Bronchial epithelial cell (primary cell): Measurements from ENCODE around the gene CACNA2D1. TPM values are rescaled to one million over a fixed set of nuclear protein-coding genes. Genes with fewer than 3 reads are reported as not detected.

Experiments
- DNase-seq: peaks from one replicate; pipeline ENCODE4 v3.0.0-alpha.2; 2010; ENCODE audit warnings: low read depth
- FAIRE-seq: peaks from 2 replicates; lab custom pipeline; 2011; peaks lifted over from hg19 to GRCh38; lab: Jason Lieb, UNC
- H3K27me3 ChIP-seq: 2 replicates; pipeline ENCODE4 v1.5.1; 2011; ENCODE audit warnings: low read length; ENCODE audit not compliant: control insufficient read depth, insufficient read depth
- H3K36me3 ChIP-seq: 2 replicates; pipeline ENCODE4 v1.5.1; 2011; ENCODE audit warnings: low read length; ENCODE audit not compliant: control insufficient read depth, insufficient read depth
- H3K4me3 ChIP-seq: 2 replicates; pipeline ENCODE4 v1.5.1; 2011; ENCODE audit warnings: mild to moderate bottlenecking, low read depth, low read length, control low read depth
- total RNA-seq: library from RNA; depleted of rRNA; stranded (reverse); fragments of >200 nt; gene quantifications from 2 replicates; pipeline ENCODE4 v1.2.1, GENCODE V29; 2014
- TF ChIP-seq, protein P1 (sequence below): IDR thresholded peaks from 2 replicates; pipeline ENCODE4 v1.5.1; 2011; ENCODE audit warnings: mild to moderate bottlenecking, moderate library complexity, low read length, control low read depth, inconsistent platforms; ENCODE audit not compliant: insufficient read depth, severe bottlenecking

The CACNA2D1 gene
- total RNA-seq, 1 donor from 2014 or later: 1.1 TPM

DNA sequence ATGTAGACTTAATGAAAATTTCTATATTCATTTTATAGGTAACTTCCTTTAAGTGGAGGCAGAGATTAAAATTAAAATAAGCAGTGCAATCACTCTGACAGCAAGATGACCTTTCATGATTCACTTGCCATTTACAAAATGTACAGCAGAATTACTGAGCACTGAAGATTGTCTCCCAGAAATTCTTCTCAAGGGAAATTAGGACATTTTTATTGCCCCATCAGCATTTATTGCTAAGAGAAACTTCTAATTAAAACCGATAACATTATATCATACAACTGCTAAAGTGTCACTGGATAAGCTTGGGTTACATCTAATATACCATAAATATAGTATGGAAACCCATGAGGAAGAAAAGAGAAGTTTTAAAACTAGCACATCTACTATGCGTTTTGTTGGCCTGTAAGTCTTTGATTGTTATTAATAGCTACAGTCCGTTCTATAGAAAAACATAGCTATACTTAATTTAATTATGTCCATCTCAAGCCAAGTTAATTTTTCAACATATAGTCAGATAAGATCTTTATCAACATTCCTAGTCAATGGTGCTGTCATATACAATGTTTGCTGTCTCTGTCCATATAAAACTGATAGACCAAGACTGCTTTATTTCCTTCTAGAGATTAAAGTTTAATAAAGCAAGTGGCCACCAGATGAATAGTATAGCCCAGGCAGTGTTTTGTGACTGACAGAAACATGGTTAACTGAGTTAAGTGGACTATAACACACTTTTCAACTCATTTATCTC, 456.7 kb downstream of the CACNA2D1 start:
- TF ChIP-seq, protein P1, sequence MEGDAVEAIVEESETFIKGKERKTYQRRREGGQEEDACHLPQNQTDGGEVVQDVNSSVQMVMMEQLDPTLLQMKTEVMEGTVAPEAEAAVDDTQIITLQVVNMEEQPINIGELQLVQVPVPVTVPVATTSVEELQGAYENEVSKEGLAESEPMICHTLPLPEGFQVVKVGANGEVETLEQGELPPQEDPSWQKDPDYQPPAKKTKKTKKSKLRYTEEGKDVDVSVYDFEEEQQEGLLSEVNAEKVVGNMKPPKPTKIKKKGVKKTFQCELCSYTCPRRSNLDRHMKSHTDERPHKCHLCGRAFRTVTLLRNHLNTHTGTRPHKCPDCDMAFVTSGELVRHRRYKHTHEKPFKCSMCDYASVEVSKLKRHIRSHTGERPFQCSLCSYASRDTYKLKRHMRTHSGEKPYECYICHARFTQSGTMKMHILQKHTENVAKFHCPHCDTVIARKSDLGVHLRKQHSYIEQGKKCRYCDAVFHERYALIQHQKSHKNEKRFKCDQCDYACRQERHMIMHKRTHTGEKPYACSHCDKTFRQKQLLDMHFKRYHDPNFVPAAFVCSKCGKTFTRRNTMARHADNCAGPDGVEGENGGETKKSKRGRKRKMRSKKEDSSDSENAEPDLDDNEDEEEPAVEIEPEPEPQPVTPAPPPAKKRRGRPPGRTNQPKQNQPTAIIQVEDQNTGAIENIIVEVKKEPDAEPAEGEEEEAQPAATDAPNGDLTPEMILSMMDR: no peak
- DNase-seq: no peak
- Histone ChIP-seq H3K36me3 (no peaks in the 10 kb centered on the region), H3K27me3 (no peaks in the 10 kb centered on the region), H3K4me3 (no peak overlapping the region)
- no peak for FAIRE-seq

GRCh38 chr7:81983406-81983805, 460.2 kb downstream of the CACNA2D1 start:
- H3K4me3 ChIP-seq: no peak overlapping the region
- FAIRE-seq (no peak), DNase-seq (no peak)
- H3K36me3 ChIP-seq: no peaks in the 10 kb centered on the region
- TF ChIP-seq, protein P1: no peak
- no peaks in the 10 kb centered on the region for H3K27me3 ChIP-seq

DNA sequence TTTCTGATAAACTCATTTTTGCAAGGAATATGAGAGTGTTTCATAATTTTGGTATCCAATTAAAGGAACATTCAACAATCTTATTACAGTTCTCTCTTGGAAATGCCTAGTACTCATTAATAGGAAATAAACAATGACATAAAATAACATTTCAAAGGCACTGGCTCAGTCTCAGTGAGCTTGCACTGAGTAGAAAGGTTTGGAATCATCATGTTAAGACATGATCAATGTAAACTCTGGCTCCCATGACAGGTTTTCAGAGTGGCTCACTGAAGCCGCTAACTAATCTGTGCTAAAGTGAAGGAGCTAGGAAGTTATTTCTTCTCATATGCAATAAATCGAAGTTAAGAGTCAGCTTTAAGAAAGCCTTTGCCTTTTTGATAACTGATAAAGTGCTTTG, 470.5 kb downstream of the CACNA2D1 start:
- no peak for FAIRE-seq
- DNase-seq: peak; percentile 55
- Histone ChIP-seq H3K4me3 (no peak overlapping the region), H3K36me3 (no peaks in the 10 kb centered on the region), H3K27me3 (no peaks in the 10 kb centered on the region)
- TF ChIP-seq, protein P1: no peak

DNA sequence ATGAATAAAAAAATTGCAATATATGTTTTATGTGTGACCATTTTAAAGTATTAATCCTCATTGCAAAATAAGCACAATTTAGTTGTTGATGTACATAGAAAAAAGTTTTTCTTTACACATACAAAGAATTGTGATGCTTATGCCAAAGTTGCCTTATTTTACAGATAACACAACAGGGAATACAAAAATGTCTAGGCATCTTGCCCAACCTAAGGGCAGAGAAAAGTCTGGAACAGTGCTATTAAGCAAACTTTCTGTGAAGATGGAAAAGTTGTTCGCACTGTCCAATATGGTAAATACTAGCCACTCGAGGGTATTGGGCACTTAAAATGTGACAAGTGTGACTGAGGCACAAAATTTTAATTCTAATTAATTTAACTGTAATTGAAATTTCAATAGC, 483.6 kb downstream of the CACNA2D1 start:
- no peaks in the 10 kb centered on the region for H3K27me3 ChIP-seq
- FAIRE-seq: no peak
- no peaks in the 10 kb centered on the region for H3K36me3 ChIP-seq
- no peak overlapping the region for H3K4me3 ChIP-seq
- DNase-seq: no peak
- TF ChIP-seq, protein P1: no peak

DNA sequence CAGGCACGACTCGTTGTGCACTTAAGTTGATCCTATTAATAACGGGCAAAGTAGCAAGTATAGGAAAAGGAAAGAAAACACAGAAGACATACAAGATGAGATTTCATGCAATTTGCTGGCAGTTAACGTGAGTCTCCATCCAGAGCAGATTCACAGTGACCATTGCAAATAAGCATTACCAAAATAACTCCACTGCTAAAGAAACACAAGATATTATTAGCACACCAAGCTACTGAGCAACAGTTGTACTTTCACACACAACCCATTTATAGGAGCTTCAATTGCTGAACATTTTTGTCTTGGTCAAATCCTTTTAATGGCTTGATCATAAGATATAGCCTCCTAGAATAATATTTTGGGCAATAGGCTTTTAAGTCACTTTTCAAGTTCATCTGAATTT, 486.1 kb downstream of the CACNA2D1 start:
- no peaks in the 10 kb centered on the region for H3K36me3 ChIP-seq
- H3K27me3 ChIP-seq: no peaks in the 10 kb centered on the region
- no peak for DNase-seq
- no peak overlapping the region for H3K4me3 ChIP-seq
- TF ChIP-seq, protein P1: no peak
- FAIRE-seq: no peak

GRCh38 chr7:81956520-81956919, 487.1 kb downstream of the CACNA2D1 start:
- no peaks in the 10 kb centered on the region for H3K36me3 ChIP-seq
- TF ChIP-seq, protein P1: no peak
- no peak for FAIRE-seq
- no peak overlapping the region for H3K4me3 ChIP-seq
- H3K27me3 ChIP-seq: no peaks in the 10 kb centered on the region
- DNase-seq: peak; percentile 17
